H1 (cell line): ENCODE data around the gene MARCHF10. TPM values are rescaled to one million over a fixed set of nuclear protein-coding genes. Genes with fewer than 3 reads are reported as not detected.
"Not testable (repeated sequence)": the region's sequence is repeated elsewhere in the genome, so short reads cannot be mapped to it uniquely, and the experiment has no call there.

Experiments used
- CTCF ChIA-PET: fragments of 300-600 bp; sonication (Branson Sonifier 250); formaldehyde crosslinking; loops from one replicate; lab custom pipeline; 2021; ENCODE audit not compliant: partially characterized antibody; lab: Charles Lee
- POLR2A ChIA-PET: fragments of 300-600 bp; sonication (Branson Sonifier 250); formaldehyde crosslinking; loops from one replicate; lab custom pipeline; 2021; ENCODE audit warnings: inconsistent platforms; ENCODE audit not compliant: partially characterized antibody; lab: Charles Lee
- DNase-seq, 2 experiments: peaks; one replicate each; pipeline versions ENCODE4 v3.0.0 to v3.0.0-alpha.2; 2010 to 2022; ENCODE audit warnings: low spot score in 2 of 2, low read depth in 1 of 2, mixed read lengths in 1 of 2
- FAIRE-seq: peaks from 2 replicates; lab custom pipeline; 2011; peaks lifted over from hg19 to GRCh38; lab: Jason Lieb, UNC
- H2AFZ ChIP-seq: 2 replicates; pipeline ENCODE4 v1.8.1; 2012; ENCODE audit warnings: low read length, inconsistent platforms
- H2AK5ac ChIP-seq: 2 replicates; pipeline ENCODE4 v1.6.1; 2013; ENCODE audit warnings: low read depth, low read length
- H2BK120ac ChIP-seq: replicated peaks from 2 replicates; pipeline ENCODE3; 2013; ENCODE audit warnings: low read depth, low read length, inconsistent platforms
- H2BK12ac ChIP-seq: 2 replicates; pipeline ENCODE4 v1.6.1; 2013; ENCODE audit warnings: low read depth, low read length
- H2BK15ac ChIP-seq: 2 replicates; pipeline ENCODE4 v1.6.1; 2013; ENCODE audit warnings: low read length
- H2BK20ac ChIP-seq: 2 replicates; pipeline ENCODE4 v1.6.1; 2013; ENCODE audit warnings: low read length
- H2BK5ac ChIP-seq: 2 replicates; pipeline ENCODE4 v1.6.1; 2013; ENCODE audit warnings: low read depth, low read length
- H3K14ac ChIP-seq: 2 replicates; pipeline ENCODE4 v1.6.1; 2013; ENCODE audit warnings: inconsistent platforms; ENCODE audit not compliant: insufficient read length
- H3K18ac ChIP-seq: 2 replicates; pipeline ENCODE4 v1.6.1; 2013; ENCODE audit warnings: low read length; ENCODE audit errors: extremely low read depth
- H3K23ac ChIP-seq: 2 replicates; pipeline ENCODE4 v1.6.1; 2013; ENCODE audit warnings: inconsistent platforms; ENCODE audit not compliant: insufficient read length
- H3K23me2 ChIP-seq: 2 replicates; pipeline ENCODE4 v1.6.1; 2013; ENCODE audit warnings: low read depth, low read length
- H3K27ac ChIP-seq: 2 replicates; pipeline ENCODE4 v1.6.1; 2011; ENCODE audit warnings: low read depth, low read length, inconsistent platforms
- H3K27me3 ChIP-seq, 4 experiments: replicated peaks in 1 of 4; 1 replicate in 1 of 4; 2 replicates in 3 of 4; pipeline versions ENCODE4 v1.6.1 to v1.8.1; 2011 to 2013; ENCODE audit warnings: low read length in 3 of 4, mild to moderate bottlenecking in 3 of 4, inconsistent platforms in 2 of 4, mixed read lengths in 2 of 4, moderate library complexity in 1 of 4; ENCODE audit not compliant: control insufficient read depth in 3 of 4, insufficient read depth in 3 of 4; ENCODE audit errors: extremely low read depth in 1 of 4
- H3K36me3 ChIP-seq, 4 experiments: 2 replicates each; pipeline versions ENCODE4 v1.6.1 to v1.8.1; 2011 to 2013; ENCODE audit warnings: mild to moderate bottlenecking in 4 of 4, low read length in 3 of 4, moderate library complexity in 2 of 4, control low read depth in 1 of 4, inconsistent platforms in 1 of 4; ENCODE audit not compliant: insufficient read depth in 4 of 4, control insufficient read depth in 2 of 4
- H3K4ac ChIP-seq: replicated peaks from 2 replicates; pipeline ENCODE3; 2013; ENCODE audit warnings: low read length, low read depth, mixed read lengths, inconsistent platforms; ENCODE audit not compliant: insufficient read length
- H3K4me1 ChIP-seq, 4 experiments: replicated peaks in 1 of 4; 1 replicate in 1 of 4; 2 replicates in 3 of 4; pipeline versions ENCODE4 v1.6.1 to v1.8.1; 2011 to 2013; ENCODE audit warnings: low read length in 3 of 4, inconsistent platforms in 2 of 4, mixed read lengths in 1 of 4; ENCODE audit not compliant: insufficient read depth in 4 of 4, control insufficient read depth in 3 of 4
- H3K4me2 ChIP-seq, 2 experiments: 2 replicates each; pipeline versions ENCODE4 v1.6.1 to v1.8.1; 2011 to 2013; ENCODE audit warnings: low read depth in 2 of 2, low read length in 2 of 2, control low read depth in 1 of 2, inconsistent platforms in 1 of 2, mild to moderate bottlenecking in 1 of 2; ENCODE audit not compliant: insufficient read depth in 1 of 2
- H3K4me3 ChIP-seq, 4 experiments: fragments of 200-600, 300-600 bp in 1 of 4; sonication (generic), shearing (Covaris generic), sonication (Bioruptor Twin) in 1 of 4; 2 replicates each; pipeline versions ENCODE4 v1.5.1 to v1.8.1; 2011 to 2016; ENCODE audit warnings: low read length in 4 of 4, low read depth in 3 of 4, control low read depth in 2 of 4, inconsistent platforms in 2 of 4, mild to moderate bottlenecking in 2 of 4, mixed read lengths in 1 of 4, moderate library complexity in 1 of 4; ENCODE audit not compliant: insufficient read depth in 2 of 4; ENCODE audit errors: extremely low read depth in 1 of 4
- H3K56ac ChIP-seq: replicated peaks from 2 replicates; pipeline ENCODE3; 2013; ENCODE audit warnings: low read depth, mild to moderate bottlenecking, mixed read lengths, low read length, inconsistent platforms; ENCODE audit not compliant: insufficient read length
- H3K79me1 ChIP-seq: 2 replicates; pipeline ENCODE4 v1.6.1; 2013; ENCODE audit warnings: low read depth, low read length, control low read depth
- H3K79me2 ChIP-seq, 2 experiments: 2 replicates each; pipeline versions ENCODE4 v1.6.1 to v1.8.1; 2012 to 2013; ENCODE audit warnings: low read length in 2 of 2, mild to moderate bottlenecking in 2 of 2, inconsistent platforms in 1 of 2; ENCODE audit not compliant: insufficient read depth in 2 of 2, control insufficient read depth in 1 of 2
- H3K9ac ChIP-seq, 4 experiments: replicated peaks in 1 of 4; 1 replicate in 1 of 4; 2 replicates in 3 of 4; pipeline versions ENCODE4 v1.6.1 to v1.8.1; 2011 to 2013; ENCODE audit warnings: low read depth in 3 of 4, low read length in 3 of 4, control low read depth in 2 of 4, mild to moderate bottlenecking in 2 of 4, moderate library complexity in 2 of 4, inconsistent platforms in 1 of 4; ENCODE audit errors: extremely low read depth in 1 of 4
- H3K9me3 ChIP-seq, 2 experiments: 2 replicates each; pipeline versions ENCODE4 v1.6.1 to v1.8.1; 2012 to 2013; ENCODE audit warnings: mild to moderate bottlenecking in 2 of 2, moderate library complexity in 2 of 2, control low read depth in 1 of 2, inconsistent platforms in 1 of 2, low read depth in 1 of 2, low read length in 1 of 2, mixed read lengths in 1 of 2; ENCODE audit not compliant: insufficient read depth in 2 of 2
- H4K20me1 ChIP-seq, 2 experiments: replicated peaks in 1 of 2; 2 replicates each; pipeline versions ENCODE3 to v1.8.1; 2011 to 2013; ENCODE audit warnings: inconsistent platforms in 2 of 2, low read length in 2 of 2, mild to moderate bottlenecking in 1 of 2; ENCODE audit not compliant: insufficient read depth in 2 of 2, control insufficient read depth in 1 of 2
- H4K5ac ChIP-seq: 2 replicates; pipeline ENCODE4 v1.6.1; 2013; ENCODE audit warnings: low read length, low read depth, mixed read lengths, inconsistent platforms; ENCODE audit not compliant: insufficient read length
- H4K8ac ChIP-seq: 2 replicates; pipeline ENCODE4 v1.8.0; 2013; ENCODE audit warnings: mild to moderate bottlenecking, moderate library complexity, low read length, inconsistent platforms; ENCODE audit not compliant: insufficient read depth; ENCODE audit errors: extremely low read depth
- H4K91ac ChIP-seq: replicated peaks from 2 replicates; pipeline ENCODE3; 2013; ENCODE audit warnings: low read length, mixed read lengths, inconsistent platforms; ENCODE audit not compliant: insufficient read length
- WGBS, 2 experiments: shearing (Covaris generic) in 1 of 2; methylation state at CpG; one replicate each; pipeline versions ENCODE4 v1.1.6 to v1.1.7; 2013 to 2015; ENCODE audit warnings: low lambda C conversion rate in 2 of 2, mixed read lengths in 2 of 2, inconsistent platforms in 1 of 2, low coverage in 1 of 2, missing lambda C conversion rate in 1 of 2; ENCODE audit not compliant: insufficient replicate concordance in 2 of 2, insufficient coverage in 1 of 2, insufficient read length in 1 of 2; ENCODE audit errors: extremely low coverage in 1 of 2, missing lambda C conversion rate in 1 of 2; 5-methylcytosine and 5-hydroxymethylcytosine counted together
- polyA plus RNA-seq, 7 experiments: library from polyadenylated mRNA; depleted of rRNA in 3 of 7; stranded (reverse) in 5 of 7; unstranded in 2 of 7; fragments of >200 nt in 5 of 7; fragments of 200-250 nt in 2 of 7; gene quantifications; 1 replicate in 5 of 7; 2 replicates in 1 of 7; 4 replicates in 1 of 7; pipeline versions ENCODE4 v1.2.1 to v1.2.3, GENCODE V29; 2011 to 2013; ENCODE audit warnings: missing spikeins in 2 of 7, mixed read lengths in 2 of 7
- total RNA-seq: library from RNA; stranded (reverse); fragmentation: NEBNext Ultra II Directional; extraction: Animal tissue kit (Norgen Biotek cat#: 25700); gene quantifications from 2 replicates; pipeline ENCODE4 v1.2.1, GENCODE V29; 2021

The MARCHF10 gene
- total and polyA plus RNA-seq, 2 of the 8 experiments (the other 6 are each of a cell fraction or from before 2014, with no cell fraction given): 0.48 to 0.73 TPM

GRCh38 chr17:62831066-62831465 is 23.0 kb upstream of the MARCHF10 start:
- DNase-seq, H3K4me3 ChIP-seq, H2BK120ac ChIP-seq, H3K18ac ChIP-seq, H3K23ac ChIP-seq, H3K4me2 ChIP-seq, H3K4ac ChIP-seq, H4K8ac ChIP-seq, H3K79me1 ChIP-seq, FAIRE-seq, H3K27ac ChIP-seq, H3K9ac ChIP-seq, H3K56ac ChIP-seq, H2BK15ac ChIP-seq, H2BK20ac ChIP-seq, H3K9me3 ChIP-seq, H4K5ac ChIP-seq, H2BK12ac ChIP-seq, H3K4me1 ChIP-seq, H2AK5ac ChIP-seq, H2AFZ ChIP-seq, H4K91ac ChIP-seq, H2BK5ac ChIP-seq, H3K27me3 ChIP-seq, H3K14ac ChIP-seq, H4K20me1 ChIP-seq, H3K23me2 ChIP-seq, H3K36me3 ChIP-seq, H3K79me2 ChIP-seq: not testable (repeated sequence)
- WGBS, 2 experiments: 92% methylated on average over 6 of the region's 6 CpGs; no CpG with 5 or more reads in 1 of the 2 experiments
- POLR2A ChIA-PET: interaction anchor here (0.6 kb wide), 1 partner anchor 50 kb away, joined by 4 read pairs; no protein-coding TSS in a partner anchor
- CTCF ChIA-PET: interaction anchor here (0.8 kb wide), 1 partner anchor 9 kb away, joined by 3 read pairs; no protein-coding TSS in a partner anchor
